Dendritic cell treated with granulocyte-macrophage colony-stimulating factor and Interleukin-4, amounts not matched to agents 40 ng/mL and 50 ng/mL, for 4 days (primary cell): ENCODE results near the gene STARD9.
A peak's percentile ranks its signal among the peaks of the same experiment; 100 is the strongest.
"Not testable (repeated sequence)": the region's sequence is repeated elsewhere in the genome, so short reads cannot be mapped to it uniquely, and the experiment has no call there.

Experiments used
- H3K27ac Mint-ChIP-seq: one replicate; pipeline ENCODE4 v1.8.0; 2022; ENCODE audit warnings: mild to moderate bottlenecking, mixed read lengths
- H3K27me3 Mint-ChIP-seq: one replicate; pipeline ENCODE4 v1.8.0; 2022; ENCODE audit warnings: mild to moderate bottlenecking, mixed read lengths
- H3K36me3 Mint-ChIP-seq: one replicate; pipeline ENCODE4 v1.8.0; 2022; ENCODE audit warnings: low read depth, mixed read lengths
- H3K4me1 Mint-ChIP-seq: one replicate; pipeline ENCODE4 v1.8.0; 2022; ENCODE audit warnings: low read depth, mixed read lengths
- H3K4me3 Mint-ChIP-seq: one replicate; pipeline ENCODE4 v1.8.0; 2022; ENCODE audit warnings: mild to moderate bottlenecking, moderate library complexity, mixed read lengths
- H3K9me3 Mint-ChIP-seq: one replicate; pipeline ENCODE4 v1.8.0; 2022; ENCODE audit warnings: mixed read lengths
- intact Hi-C: fragments of 100-400 bp; cut with micrococcal nuclease; formaldehyde crosslinking; loops from one replicate; pipeline ENCODE4 v1.15.0; 2022

Gene STARD9

DNA sequence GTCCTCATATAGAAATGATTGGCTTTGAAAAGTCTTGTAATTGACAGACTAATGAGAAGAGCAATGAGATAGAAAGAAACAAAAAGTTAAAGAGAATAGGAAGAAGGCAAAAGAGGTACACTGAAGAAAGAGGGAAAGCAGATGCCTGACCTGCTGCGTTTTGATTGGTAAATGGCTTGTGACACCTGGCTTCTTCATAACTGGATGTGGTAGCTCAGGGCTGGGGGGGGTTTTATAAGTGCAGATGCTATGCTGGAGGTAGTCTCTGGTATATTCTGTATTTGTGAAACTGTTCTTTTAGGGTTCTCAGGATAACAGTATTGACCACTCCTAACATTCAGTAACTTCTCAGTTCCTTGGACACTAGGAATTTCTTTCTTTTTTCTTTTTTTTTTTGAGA lies 1.4 kb downstream of the STARD9 start:
- Mint-ChIP-seq H3K36me3 (peaks cover 6% of the 10 kb centered on the region), H3K9me3 (no peaks in the 10 kb centered on the region), H3K4me3 (peak overlapping the region; percentile 96), H3K4me1 (peaks cover 35% of the 10 kb centered on the region), H3K27ac (no peak overlapping the region), H3K27me3 (peaks cover 61% of the 10 kb centered on the region)
- intact Hi-C loops = loop anchor here (10.0 kb wide), 1 partner anchor 302 kb away; the partner anchor contains the start of genes GANC and TMEM87A

DNA sequence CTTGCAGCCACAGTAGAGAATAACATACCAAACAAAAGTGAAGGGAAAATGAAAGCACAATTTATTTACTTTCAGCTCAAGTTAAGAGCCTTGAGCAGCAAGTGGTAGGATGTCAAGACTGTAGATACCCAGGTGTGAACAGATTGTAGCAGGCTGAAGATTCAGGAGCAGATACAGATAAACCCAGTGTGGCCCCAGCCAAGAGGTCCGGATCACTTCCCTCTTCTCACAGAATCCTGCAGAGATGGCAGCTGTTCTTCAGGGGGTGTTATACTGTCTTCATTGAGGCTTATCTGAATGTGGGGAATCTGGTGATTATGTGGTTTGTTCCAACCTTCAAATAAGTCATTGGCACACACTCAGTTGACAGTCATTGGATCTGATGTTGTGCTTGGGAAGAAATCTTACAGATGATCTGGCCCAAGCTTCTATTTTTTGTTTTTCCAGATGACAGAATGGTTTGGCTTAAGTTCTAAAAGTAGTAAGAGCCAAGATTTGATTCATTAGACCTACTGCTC lies 2.2 kb downstream of the STARD9 start:
- Mint-ChIP-seq H3K4me1 (peaks cover 35% of the 10 kb centered on the region), H3K27me3 (peaks cover 60% of the 10 kb centered on the region), H3K36me3 (peaks cover 6% of the 10 kb centered on the region), H3K4me3 (no peak overlapping the region), H3K27ac (no peak overlapping the region), H3K9me3 (no peaks in the 10 kb centered on the region)
- intact Hi-C loops = loop anchor here (10.0 kb wide), 1 partner anchor 303 kb away; the partner anchor contains the start of genes GANC and TMEM87A

DNA sequence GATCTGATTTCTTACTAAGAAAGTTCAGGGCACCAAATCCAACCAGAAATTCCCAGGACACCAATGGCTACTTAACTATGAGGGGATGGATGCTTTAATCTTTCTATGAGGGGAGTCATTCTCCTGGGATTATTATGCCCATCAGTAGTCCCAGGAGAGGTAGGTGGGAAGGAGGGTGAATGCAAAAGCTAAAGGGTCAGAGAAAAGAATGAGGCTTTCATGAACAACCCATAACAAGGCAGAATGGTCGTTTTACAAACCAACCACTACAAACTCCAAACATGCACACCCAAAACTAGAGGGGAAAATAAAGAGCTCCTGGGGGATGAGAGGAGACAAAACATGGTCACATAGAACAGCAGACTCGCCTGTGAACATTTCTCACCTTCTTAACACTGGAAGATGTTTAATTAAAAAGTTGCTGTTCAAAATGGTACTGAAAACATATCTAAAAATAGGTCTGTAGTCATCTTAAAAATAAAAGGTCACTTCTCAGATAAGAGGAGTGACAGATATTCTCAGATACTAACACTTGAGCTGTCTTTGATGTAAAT lies 3.7 kb downstream of the STARD9 start:
- Mint-ChIP-seq H3K4me3 (no peak overlapping the region), H3K27me3 (peaks cover 63% of the 10 kb centered on the region), H3K9me3 (no peaks in the 10 kb centered on the region), H3K4me1 (peaks cover 40% of the 10 kb centered on the region), H3K27ac (no peak overlapping the region), H3K36me3 (peaks cover 6% of the 10 kb centered on the region)
- intact Hi-C loops = loop anchor here (10.0 kb wide), 1 partner anchor 304 kb away; the partner anchor contains the start of genes GANC and TMEM87A

DNA sequence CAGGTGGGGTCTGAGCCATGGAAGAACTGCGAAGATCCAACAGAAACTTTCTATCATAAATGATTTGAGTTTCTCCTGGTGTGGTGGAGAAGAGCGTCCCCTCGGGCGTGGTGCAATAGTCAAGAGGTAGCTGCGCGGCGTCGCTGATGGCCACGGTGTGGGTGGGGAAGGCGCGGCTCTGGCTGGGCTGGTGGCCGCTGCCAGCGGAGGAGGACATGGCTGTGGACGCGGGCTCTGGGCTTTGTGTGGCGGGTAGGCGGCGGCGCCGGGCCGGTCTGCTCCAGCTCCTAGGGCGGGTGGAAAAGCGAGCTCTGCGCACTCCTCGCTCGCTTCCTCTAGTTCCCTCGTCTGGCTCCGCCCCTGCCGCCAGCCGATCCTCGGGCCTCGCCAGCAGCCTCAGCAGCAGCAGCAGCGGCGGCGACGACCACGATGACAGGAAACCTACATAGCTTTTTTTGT lies 5.9 kb downstream of the STARD9 start:
- Mint-ChIP-seq H3K27ac (peak overlapping the region; percentile 68), H3K27me3 (peaks cover 58% of the 10 kb centered on the region), H3K4me1 (peaks cover 25% of the 10 kb centered on the region), H3K36me3 (no peaks in the 10 kb centered on the region), H3K9me3 (no peaks in the 10 kb centered on the region), H3K4me3 (peak overlapping the region; percentile 84)
- intact Hi-C loops = no loop called here

DNA sequence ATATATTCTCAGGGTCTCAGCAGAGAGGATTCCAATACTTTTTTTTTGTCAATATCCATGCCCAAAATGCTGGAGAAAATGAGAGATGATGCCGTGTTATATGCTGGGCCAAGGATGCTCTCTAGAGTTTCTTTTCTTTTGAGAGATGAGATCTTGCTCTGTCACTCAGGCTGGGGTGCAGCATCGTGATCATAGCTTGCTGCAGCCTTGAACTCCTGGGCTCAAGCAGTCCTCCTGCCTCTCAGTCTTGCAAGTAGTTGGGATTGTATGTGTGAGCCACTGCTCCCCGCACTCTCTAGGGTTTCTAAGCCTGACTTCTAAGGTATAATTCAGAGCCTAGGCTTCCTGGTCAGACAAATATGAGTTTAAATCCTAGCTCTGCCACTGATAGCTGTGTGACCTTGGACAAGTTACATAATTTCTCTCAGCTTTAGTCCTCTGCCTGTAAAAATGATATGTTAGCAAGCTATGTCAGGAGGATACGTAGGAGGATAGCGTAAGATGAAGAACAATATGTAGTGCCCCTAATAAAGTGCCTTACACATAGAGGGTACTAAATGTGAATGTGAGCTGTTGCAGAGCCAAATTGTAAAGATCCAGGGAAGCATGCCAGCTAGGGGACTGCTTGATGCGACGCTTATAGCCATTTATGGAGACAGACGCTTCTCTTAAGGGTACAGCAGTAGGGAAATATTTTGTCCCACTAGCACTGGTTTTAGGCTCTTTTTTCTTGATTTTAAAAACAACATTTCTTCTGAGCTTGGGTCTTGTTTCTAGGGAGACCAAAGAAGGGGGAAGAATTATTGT lies 7.4 kb downstream of the STARD9 start:
- no peaks in the 10 kb centered on the region for H3K9me3 Mint-ChIP-seq
- H3K27me3 Mint-ChIP-seq = peaks cover 46% of the 10 kb centered on the region
- peaks cover 14% of the 10 kb centered on the region for H3K4me1 Mint-ChIP-seq
- intact Hi-C loops = no loop called here
- H3K36me3 Mint-ChIP-seq = no peaks in the 10 kb centered on the region
- no peak overlapping the region for H3K27ac Mint-ChIP-seq
- H3K4me3 Mint-ChIP-seq = no peak overlapping the region

DNA sequence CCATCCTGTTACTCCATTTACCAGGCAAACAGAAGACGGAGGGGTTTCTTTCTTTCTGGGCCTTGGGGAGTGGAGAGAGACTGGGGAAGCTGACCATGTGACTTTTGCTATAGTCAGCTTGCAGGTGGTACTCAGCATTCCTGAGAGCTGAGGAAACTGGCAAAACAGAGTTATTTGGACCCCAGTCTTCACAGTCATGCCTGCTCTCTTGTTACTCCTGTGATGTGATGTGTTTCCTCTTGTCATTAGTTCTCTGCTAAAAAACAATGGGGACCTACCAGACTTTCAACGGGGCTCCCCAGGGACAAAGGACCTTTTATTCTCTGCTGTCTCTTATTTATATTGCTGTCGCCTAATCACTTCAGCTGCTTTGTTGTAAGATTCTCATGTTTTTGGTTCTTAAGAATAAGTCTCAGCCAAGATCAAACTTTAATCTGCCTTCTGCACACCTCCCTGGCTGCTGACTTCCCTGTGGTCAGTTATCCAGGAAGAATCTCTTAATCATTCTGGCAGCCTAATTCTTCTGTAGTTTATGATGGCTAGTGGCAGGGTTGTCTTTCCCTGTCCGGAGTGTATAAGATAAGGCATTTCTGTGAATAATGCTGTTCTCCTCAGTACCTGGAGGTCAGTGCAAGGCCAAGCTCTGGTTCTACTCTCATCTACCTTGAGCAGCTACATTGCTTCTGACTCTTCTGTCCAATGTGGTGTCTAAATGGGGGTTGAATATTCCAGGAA lies 8.8 kb downstream of the STARD9 start:
- H3K9me3 Mint-ChIP-seq = no peaks in the 10 kb centered on the region
- H3K4me3 Mint-ChIP-seq = no peak overlapping the region
- peaks cover 33% of the 10 kb centered on the region for H3K27me3 Mint-ChIP-seq
- H3K27ac Mint-ChIP-seq = no peak overlapping the region
- peaks cover 14% of the 10 kb centered on the region for H3K4me1 Mint-ChIP-seq
- H3K36me3 Mint-ChIP-seq = no peaks in the 10 kb centered on the region
- intact Hi-C loops = no loop called here

DNA sequence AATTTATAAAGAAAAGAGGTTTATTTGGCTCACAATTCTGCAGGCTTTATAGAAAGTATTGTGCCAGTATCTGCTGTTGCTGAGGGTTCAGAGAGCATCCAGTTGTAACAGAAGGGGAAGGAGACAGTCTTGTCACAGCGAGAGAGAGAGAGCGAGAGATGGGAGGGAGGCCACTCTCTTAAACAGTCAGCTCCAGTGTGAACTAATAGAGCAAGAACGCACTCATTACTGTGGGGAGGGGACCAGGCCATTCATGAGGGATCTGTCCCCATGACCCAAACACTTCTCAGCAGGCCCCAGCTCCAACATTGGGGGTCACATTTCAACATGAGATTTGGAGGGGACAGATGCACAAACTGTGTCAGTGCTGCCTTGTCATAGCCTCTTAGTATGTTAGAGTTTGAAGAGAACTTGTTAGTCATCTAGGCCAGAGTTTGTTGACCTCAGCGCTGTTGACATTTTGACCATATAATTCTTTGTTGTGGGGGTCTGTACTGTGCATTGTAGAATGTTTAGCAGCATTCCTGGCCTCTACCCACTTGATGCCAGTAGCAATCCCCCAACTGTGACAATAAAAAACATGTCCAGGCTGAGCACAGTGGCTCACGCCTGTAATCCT lies 15.3 kb downstream of the STARD9 start:
- no peak overlapping the region for H3K27ac Mint-ChIP-seq
- H3K9me3 Mint-ChIP-seq = no peaks in the 10 kb centered on the region
- intact Hi-C loops = no loop called here
- H3K4me1 Mint-ChIP-seq = no peaks in the 10 kb centered on the region
- peaks cover 1% of the 10 kb centered on the region for H3K27me3 Mint-ChIP-seq
- no peak overlapping the region for H3K4me3 Mint-ChIP-seq
- H3K36me3 Mint-ChIP-seq = no peaks in the 10 kb centered on the region

DNA sequence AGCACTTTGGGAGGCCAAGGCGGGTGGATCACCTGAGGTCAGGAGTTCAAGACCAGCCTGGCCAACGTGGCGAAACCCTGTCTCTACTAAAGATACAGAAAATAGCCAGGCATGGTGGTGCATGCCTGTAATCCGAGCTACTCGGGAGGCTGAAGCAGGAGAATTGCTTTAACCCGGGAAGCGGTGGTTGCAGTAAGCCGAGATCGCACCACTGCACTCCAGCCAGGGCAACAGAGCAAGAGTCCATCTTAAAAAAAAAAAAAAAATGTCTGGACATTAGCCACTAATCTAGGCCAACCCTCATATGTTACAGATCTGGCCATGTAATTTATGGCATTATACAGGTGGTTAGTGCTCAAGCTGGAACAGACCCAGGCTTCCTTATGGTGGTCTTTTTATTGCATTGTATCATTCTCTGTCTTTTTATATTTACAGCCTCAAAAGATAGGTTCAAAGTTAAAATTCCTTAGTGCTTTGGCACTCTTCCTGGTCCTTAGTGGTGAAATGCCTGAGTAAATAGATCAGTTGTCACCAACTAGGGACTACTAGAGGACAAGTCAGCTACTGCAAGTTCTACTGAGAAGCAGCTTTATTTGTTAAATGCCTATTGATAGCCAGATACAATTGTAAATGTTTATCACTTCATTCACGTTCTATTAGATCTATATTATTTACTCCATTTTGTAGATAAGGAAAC lies 16.0 kb downstream of the STARD9 start:
- H3K4me3 Mint-ChIP-seq = no peak overlapping the region
- H3K4me1 Mint-ChIP-seq = no peaks in the 10 kb centered on the region
- intact Hi-C loops = no loop called here
- no peak overlapping the region for H3K27ac Mint-ChIP-seq
- H3K36me3 Mint-ChIP-seq = no peaks in the 10 kb centered on the region
- H3K27me3 Mint-ChIP-seq = peaks cover 1% of the 10 kb centered on the region
- H3K9me3 Mint-ChIP-seq = no peaks in the 10 kb centered on the region

DNA sequence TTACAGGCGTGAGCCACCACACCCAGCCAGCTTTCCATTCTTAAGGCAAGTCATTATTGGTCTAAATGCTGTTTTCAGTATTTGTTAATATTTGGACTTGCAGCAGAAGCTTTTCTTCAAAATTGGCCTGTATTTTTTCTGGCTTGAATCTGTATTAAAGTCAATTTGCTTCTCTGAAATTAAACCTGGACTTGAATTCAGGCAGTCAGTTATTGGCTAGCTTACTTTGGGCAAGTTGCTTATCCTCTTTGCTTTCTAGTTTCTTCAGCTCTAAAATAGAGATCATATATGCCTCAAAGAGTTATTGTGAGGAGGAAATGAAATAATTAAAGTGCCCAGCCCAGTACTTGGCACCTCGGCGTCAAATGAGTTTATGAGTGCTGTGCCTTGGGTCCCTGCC lies 17.3 kb downstream of the STARD9 start:
- H3K36me3 Mint-ChIP-seq = no peaks in the 10 kb centered on the region
- H3K4me1 Mint-ChIP-seq = no peaks in the 10 kb centered on the region
- no peak overlapping the region for H3K4me3 Mint-ChIP-seq
- peaks cover 1% of the 10 kb centered on the region for H3K27me3 Mint-ChIP-seq
- no peak overlapping the region for H3K27ac Mint-ChIP-seq
- intact Hi-C loops = no loop called here
- H3K9me3 Mint-ChIP-seq = no peaks in the 10 kb centered on the region

DNA sequence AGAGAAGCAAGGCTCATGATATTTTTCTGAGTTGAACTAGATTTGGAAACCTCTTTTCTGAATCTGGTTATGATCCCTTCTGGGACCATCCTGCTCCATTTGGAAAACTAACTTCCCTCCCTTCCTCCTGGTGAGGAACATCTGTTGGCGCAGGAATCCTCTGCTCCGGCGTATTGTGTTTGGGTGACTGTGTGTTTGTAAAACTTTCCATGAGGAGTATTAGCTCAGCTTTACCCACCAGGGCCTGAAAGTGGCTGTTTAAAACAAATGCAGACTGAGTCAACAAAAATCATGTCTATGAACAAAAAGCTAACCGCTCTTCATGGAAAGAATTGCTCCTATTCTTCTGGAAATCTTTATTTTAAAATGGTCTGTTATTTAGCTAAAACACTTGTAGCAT lies 17.7 kb downstream of the STARD9 start:
- no peaks in the 10 kb centered on the region for H3K36me3 Mint-ChIP-seq
- no peaks in the 10 kb centered on the region for H3K9me3 Mint-ChIP-seq
- no peak overlapping the region for H3K27ac Mint-ChIP-seq
- peaks cover 1% of the 10 kb centered on the region for H3K27me3 Mint-ChIP-seq
- H3K4me1 Mint-ChIP-seq = no peaks in the 10 kb centered on the region
- intact Hi-C loops = no loop called here
- no peak overlapping the region for H3K4me3 Mint-ChIP-seq

DNA sequence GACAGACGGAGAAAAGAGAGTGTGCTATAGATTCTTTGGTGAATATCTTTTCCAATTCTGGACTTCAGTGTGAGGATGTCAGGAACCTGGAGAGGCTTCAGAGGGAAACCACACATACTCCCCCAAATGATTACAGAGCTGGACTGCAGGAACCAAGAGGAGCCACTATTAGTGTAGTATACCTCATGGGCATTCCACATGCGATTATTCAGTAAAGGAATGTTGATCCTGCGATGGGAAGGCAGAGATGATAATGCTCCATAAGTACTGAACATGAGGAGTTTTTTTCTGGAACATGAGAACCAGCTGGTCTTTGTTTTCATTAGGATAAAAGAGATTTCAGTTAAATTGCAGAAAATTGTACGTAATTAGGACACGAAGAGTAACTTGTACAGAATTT lies 18.7 kb downstream of the STARD9 start:
- Mint-ChIP-seq H3K27me3 (peaks cover 1% of the 10 kb centered on the region), H3K4me1 (no peaks in the 10 kb centered on the region), H3K9me3 (no peaks in the 10 kb centered on the region), H3K36me3 (no peaks in the 10 kb centered on the region), H3K27ac (no peak overlapping the region), H3K4me3 (no peak overlapping the region)
- intact Hi-C loops = no loop called here

DNA sequence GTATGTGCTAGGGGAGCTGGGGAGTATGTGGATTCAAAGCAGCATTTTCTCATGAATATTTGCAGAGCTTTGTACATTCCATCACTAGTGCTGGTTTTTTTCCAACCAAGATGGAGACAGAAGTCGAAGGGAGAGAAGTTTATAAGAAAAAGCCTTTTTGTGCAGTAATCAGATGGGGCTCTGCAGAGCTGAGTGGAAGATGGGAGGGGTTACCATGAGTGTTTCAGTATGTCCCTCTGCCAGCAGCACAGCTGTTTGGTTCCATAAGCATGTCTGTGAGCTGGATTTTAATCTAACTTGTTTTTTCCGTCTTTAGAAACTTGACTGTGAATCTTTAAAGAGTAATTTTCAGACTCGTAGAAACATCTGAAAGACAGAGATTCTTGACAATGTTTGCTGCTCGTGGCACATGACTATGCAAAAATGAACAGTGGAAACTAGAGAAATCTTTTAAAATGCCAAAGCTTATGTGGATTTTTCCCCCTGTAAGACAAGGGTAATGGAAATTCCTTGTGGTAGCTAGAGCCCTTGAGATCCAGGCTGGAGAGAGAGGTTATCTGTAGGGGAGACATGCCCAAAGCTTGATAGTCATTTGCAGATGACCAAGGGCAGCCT lies 20.3 kb downstream of the STARD9 start:
- H3K27ac Mint-ChIP-seq = no peak overlapping the region
- intact Hi-C loops = no loop called here
- H3K36me3 Mint-ChIP-seq = no peaks in the 10 kb centered on the region
- H3K27me3 Mint-ChIP-seq = peaks cover 1% of the 10 kb centered on the region
- H3K4me3 Mint-ChIP-seq = no peak overlapping the region
- H3K9me3 Mint-ChIP-seq = no peaks in the 10 kb centered on the region
- H3K4me1 Mint-ChIP-seq = no peaks in the 10 kb centered on the region

DNA sequence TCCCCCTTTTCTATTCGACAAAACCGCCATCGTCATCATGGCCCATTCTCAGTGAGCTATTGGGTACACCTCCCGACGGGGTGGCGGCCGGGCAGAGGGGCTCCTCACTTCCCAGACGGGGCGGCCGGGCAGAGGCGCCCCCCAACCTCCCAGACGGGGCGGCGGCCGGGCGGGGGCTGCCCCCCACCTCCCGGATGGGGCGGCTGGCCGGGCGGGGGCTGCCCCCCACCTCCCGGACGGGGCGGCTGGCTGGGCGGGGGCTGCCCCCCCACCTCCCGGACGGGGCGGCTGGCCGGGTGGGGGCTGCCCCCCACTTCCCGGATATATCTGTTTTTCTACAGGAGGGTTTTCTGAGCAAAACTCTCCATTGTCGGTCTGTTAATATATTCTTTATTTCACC lies 25.9 kb downstream of the STARD9 start:
- H3K9me3 Mint-ChIP-seq, H3K4me1 Mint-ChIP-seq, intact Hi-C loops, H3K27ac Mint-ChIP-seq, H3K4me3 Mint-ChIP-seq, H3K36me3 Mint-ChIP-seq, H3K27me3 Mint-ChIP-seq: not testable (repeated sequence)
